ENCODE results near the gene NKD2. TPM values are rescaled to one million over a fixed set of nuclear protein-coding genes. Genes with fewer than 3 reads are reported as not detected.
"Not testable (repeated sequence)": the region's sequence is repeated elsewhere in the genome, so short reads cannot be mapped to it uniquely, and the experiment has no call there.

Gene NKD2
- total RNA-seq, 1 experiment from 2014 or later: 12.8 TPM

GRCh38 chr5:1060535-1060981, 52.0 kb downstream of the NKD2 start (continued):
- no peak for TF ChIP-seq E2F4 (CRISPR knock-in tag; IDR thresholded peaks at IDR 0.05; ENCODE audit: borderline replicate concordance, low read depth)
- TF ChIP-seq JUN (CRISPR knock-in tag; IDR thresholded peaks at IDR 0.05): no peak
- TF ChIP-seq EMX1 (CRISPR knock-in tag; IDR thresholded peaks at IDR 0.05): no peak
- TF ChIP-seq ZNF219 (CRISPR knock-in tag; IDR thresholded peaks at IDR 0.05; ENCODE audit: borderline replicate concordance): no peak
- no peak for TF ChIP-seq STAT6 (CRISPR knock-in tag; conservative IDR thresholded peaks at IDR 0.05; ENCODE audit: low read depth)
- TF ChIP-seq ZNF317 (CRISPR knock-in tag; IDR thresholded peaks at IDR 0.05; ENCODE audit: borderline replicate concordance, low read depth): no peak
- TF ChIP-seq ZNF512 (CRISPR knock-in tag; IDR thresholded peaks at IDR 0.05; ENCODE audit: borderline replicate concordance): no peak
- no peak for TF ChIP-seq CREB1 (CRISPR knock-in tag; IDR thresholded peaks at IDR 0.05)
- TF ChIP-seq TEAD4 (CRISPR knock-in tag; IDR thresholded peaks at IDR 0.05): no peak
- no peak for TF ChIP-seq KAT7 (CRISPR knock-in tag; IDR thresholded peaks at IDR 0.05; ENCODE audit: borderline replicate concordance)
- no peak for TF ChIP-seq MXD4 (CRISPR knock-in tag; IDR thresholded peaks at IDR 0.05; ENCODE audit: borderline replicate concordance)

- POLR2A ChIA-PET; H3K4me3 Mint-ChIP-seq; H3K9me3 Mint-ChIP-seq; ATAC-seq; H3K4me1 Mint-ChIP-seq; DNase-seq (ENCODE audit: low spot score); H3K36me3 Mint-ChIP-seq; H3K27ac Mint-ChIP-seq; CTCF ChIA-PET; H3K27me3 Mint-ChIP-seq (ENCODE audit: low read depth): not testable (repeated sequence)
Measured at GRCh38 chr5:1061292-1061691, 52.7 kb downstream of the NKD2 start.

GRCh38 chr5:1061916-1062315, 53.3 kb downstream of the NKD2 start:
- Mint-ChIP-seq H3K4me3 (no peak overlapping the region), H3K36me3 (peaks cover 3% of the 10 kb centered on the region; the same call in 1 of the 2 replicates), H3K9me3 (no peaks in the 10 kb centered on the region), H3K4me1 (no peaks in the 10 kb centered on the region), H3K27ac (no peak overlapping the region), H3K27me3 (ENCODE audit: low read depth) (no peaks in the 10 kb centered on the region)
- DNase-seq (ENCODE audit: low spot score) (no peak), ATAC-seq (no peak)
- ChIA-PET POLR2A (no interaction called here), CTCF (interaction anchor here (0.9 kb wide), 1 partner anchor 111 kb away, joined by 3 read pairs; no protein-coding TSS in a partner anchor)
- TF ChIP-seq MLX (CRISPR knock-in tag; IDR thresholded peaks at IDR 0.05) (no peak), E2F1 (CRISPR knock-in tag; IDR thresholded peaks at IDR 0.05) (no peak), MXD4 (CRISPR knock-in tag; IDR thresholded peaks at IDR 0.05; ENCODE audit: borderline replicate concordance) (no peak), NFE2L1 (CRISPR knock-in tag; IDR thresholded peaks at IDR 0.05) (no peak), USF1 (CRISPR knock-in tag; IDR thresholded peaks at IDR 0.05) (no peak), E2F5 (CRISPR knock-in tag; IDR thresholded peaks at IDR 0.05) (no peak), TCF7 (CRISPR knock-in tag; IDR thresholded peaks at IDR 0.05; ENCODE audit: low read depth) (no peak), TEAD1 (CRISPR knock-in tag; IDR thresholded peaks at IDR 0.05) (no peak), CBFB (CRISPR knock-in tag; IDR thresholded peaks at IDR 0.05; ENCODE audit: low read depth) (no peak), ZSCAN18 (CRISPR knock-in tag; IDR thresholded peaks at IDR 0.05) (no peak)

Measured in WTC11 (cell line).